Stimulated activated CD4-positive, alpha-beta T cell treated with anti-CD3 and anti-CD28 coated beads, Interleukin-1b, Interleukin-23, amount 100 ng/mL, for 24 hours (primary cell): ENCODE measurements around the gene PPIP5K1.
"Not testable (repeated sequence)": the region's sequence is repeated elsewhere in the genome, so short reads cannot be mapped to it uniquely, and the experiment has no call there.

Experiments
- DNase-seq, 4 experiments: peaks; one replicate each; pipeline ENCODE4 v3.0.0-alpha.2; 2020; ENCODE audit warnings: low read depth in 4 of 4, low spot score in 1 of 4

Gene PPIP5K1

GRCh38 chr15:43589778-43590466 is at the start of gene PPIP5K1:
TSS of gene PPIP5K1 (minus strand) at chr15:43590208. CDS start at chr15:43584504, 5,704 bp downstream.
- not testable (repeated sequence) for DNase-seq

- not testable (repeated sequence) for DNase-seq
Observed at GRCh38 chr15:43638464-43639204, 48.6 kb upstream of the PPIP5K1 start.

GRCh38 chr15:43626937-43627336 is 36.9 kb upstream of the PPIP5K1 start:
- DNase-seq, result not testable (repeated sequence)

- no peak for DNase-seq
Observed at GRCh38 chr15:43625106-43625505, 35.1 kb upstream of the PPIP5K1 start.

- DNase-seq, result not testable (repeated sequence)
Observed at GRCh38 chr15:43622068-43622799, 32.2 kb upstream of the PPIP5K1 start.

GRCh38 chr15:43618700-43619099 is 28.7 kb upstream of the PPIP5K1 start, which contains the start of gene STRC:
TSS of gene STRC (minus strand) at chr15:43618800. CDS start at chr15:43618722, 78 bp downstream.
- DNase-seq, result not testable (repeated sequence)

GRCh38 chr15:43617750-43618149 is 27.7 kb upstream of the PPIP5K1 start:
- DNase-seq, result not testable (repeated sequence)

- not testable (repeated sequence) for DNase-seq
Observed at GRCh38 chr15:43602233-43602632, 12.2 kb upstream of the PPIP5K1 start.

GRCh38 chr15:43600200-43600599 is 10.2 kb upstream of the PPIP5K1 start:
- not testable (repeated sequence) for DNase-seq

GRCh38 chr15:43599131-43599530 is 9.1 kb upstream of the PPIP5K1 start:
- DNase-seq, result not testable (repeated sequence)

GRCh38 chr15:43593328-43594190 is 3.6 kb upstream of the PPIP5K1 start, which contains the start of gene CKMT1B:
TSS of gene CKMT1B (plus strand) at chr15:43594027. CDS start at chr15:43594219, 192 bp downstream.
- DNase-seq, result not testable (repeated sequence)

- not testable (repeated sequence) for DNase-seq
Observed at GRCh38 chr15:43592841-43593240, 2.8 kb upstream of the PPIP5K1 start.

- not testable (repeated sequence) for DNase-seq
Observed at GRCh38 chr15:43574607-43575006, 15.4 kb downstream of the PPIP5K1 start.

GRCh38 chr15:43566615-43567014 is 23.4 kb downstream of the PPIP5K1 start:
- DNase-seq, result not testable (repeated sequence)

GRCh38 chr15:43563793-43564192 is 26.2 kb downstream of the PPIP5K1 start:
- DNase-seq, result not testable (repeated sequence)

GRCh38 chr15:43562753-43563152 is 27.3 kb downstream of the PPIP5K1 start:
- DNase-seq, result not testable (repeated sequence)

GRCh38 chr15:43552986-43553385 is 37.0 kb downstream of the PPIP5K1 start:
- no peak for DNase-seq

- DNase-seq, result no peak
Observed at GRCh38 chr15:43552256-43552655, 37.8 kb downstream of the PPIP5K1 start.

- DNase-seq, result no peak
Observed at GRCh38 chr15:43550527-43551363, 39.3 kb downstream of the PPIP5K1 start.
